Omental fat pad (tissue), 4 donors: ENCODE data around the gene C1QTNF5. TPM values are rescaled to one million over a fixed set of nuclear protein-coding genes. Genes with fewer than 3 reads are reported as not detected.

Experiments used
- ATAC-seq: fragments of 150-250 bp; one replicate; pipeline ENCODE4 v1.9.1; 2016; ENCODE audit warnings: mild to moderate bottlenecking, moderate library complexity; ENCODE audit not compliant: low FRiP score
- DNase-seq: peaks from one replicate; pipeline ENCODE4 v3.0.0-alpha.2; 2019; ENCODE audit warnings: low spot score
- CTCF ChIP-seq, 3 donors: fragments of 450-650 bp; IDR thresholded peaks; one replicate each; pipeline ENCODE4 v1.5.1; 2016 to 2017; ENCODE audit warnings: antibody characterized with exemption in 3 of 3, mild to moderate bottlenecking in 3 of 3, moderate library complexity in 2 of 3
- total RNA-seq, 4 donors: library from RNA; depleted of rRNA; stranded (reverse); fragments of >200 nt; gene quantifications; one replicate each; pipeline ENCODE4 v1.1.0, GENCODE V29; 2016

C1QTNF5 gene
- total RNA-seq, 4 donors from 2014 or later = 18.0 to 74.2 (median 35.5) TPM

- no peak for TF ChIP-seq CTCF (IDR thresholded peaks at IDR 0.05)
- DNase-seq (no peak), ATAC-seq (peak; percentile 46)
Observed at GRCh38 chr11:119300198-119300964, 40.3 kb downstream of the C1QTNF5 start.

- DNase-seq (no peak), ATAC-seq (no peak)
- no peak for TF ChIP-seq CTCF (IDR thresholded peaks at IDR 0.05)
Observed at GRCh38 chr11:119299416-119299815, 41.3 kb downstream of the C1QTNF5 start.

GRCh38 chr11:119298726-119299125, 42.0 kb downstream of the C1QTNF5 start:
- ATAC-seq (no peak), DNase-seq (no peak)
- TF ChIP-seq CTCF (IDR thresholded peaks at IDR 0.05) = no peak

GRCh38 chr11:119297938-119298337, 42.7 kb downstream of the C1QTNF5 start:
- no peak for DNase-seq
- ATAC-seq = no peak
- no peak for TF ChIP-seq CTCF (IDR thresholded peaks at IDR 0.05)

- no peak for TF ChIP-seq CTCF (IDR thresholded peaks at IDR 0.05)
- ATAC-seq = no peak
Observed at GRCh38 chr11:119295178-119295577, 45.5 kb downstream of the C1QTNF5 start.

GRCh38 chr11:119293461-119293860, 47.2 kb downstream of the C1QTNF5 start:
- DNase-seq (no peak), ATAC-seq (no peak)
- TF ChIP-seq CTCF (IDR thresholded peaks at IDR 0.05) = no peak

More at GRCh38 chr11:119295178-119295577, 45.5 kb downstream of the C1QTNF5 start:
- DNase-seq = no peak

- no peak for TF ChIP-seq CTCF (IDR thresholded peaks at IDR 0.05)
- ATAC-seq = no peak
Observed at GRCh38 chr11:119290894-119291497, 49.7 kb downstream of the C1QTNF5 start.

More at GRCh38 chr11:119290894-119291497, 49.7 kb downstream of the C1QTNF5 start:
- DNase-seq = no peak
